ENCODE data around the gene BRWD1. TPM values are rescaled to one million over a fixed set of nuclear protein-coding genes. Genes with fewer than 3 reads are reported as not detected.

Gene BRWD1
- total and polyA plus RNA-seq, 2 of the 8 experiments (the other 6 are each of a cell fraction or from before 2014, with no cell fraction given), result 9.3 to 45.2 TPM

DNA sequence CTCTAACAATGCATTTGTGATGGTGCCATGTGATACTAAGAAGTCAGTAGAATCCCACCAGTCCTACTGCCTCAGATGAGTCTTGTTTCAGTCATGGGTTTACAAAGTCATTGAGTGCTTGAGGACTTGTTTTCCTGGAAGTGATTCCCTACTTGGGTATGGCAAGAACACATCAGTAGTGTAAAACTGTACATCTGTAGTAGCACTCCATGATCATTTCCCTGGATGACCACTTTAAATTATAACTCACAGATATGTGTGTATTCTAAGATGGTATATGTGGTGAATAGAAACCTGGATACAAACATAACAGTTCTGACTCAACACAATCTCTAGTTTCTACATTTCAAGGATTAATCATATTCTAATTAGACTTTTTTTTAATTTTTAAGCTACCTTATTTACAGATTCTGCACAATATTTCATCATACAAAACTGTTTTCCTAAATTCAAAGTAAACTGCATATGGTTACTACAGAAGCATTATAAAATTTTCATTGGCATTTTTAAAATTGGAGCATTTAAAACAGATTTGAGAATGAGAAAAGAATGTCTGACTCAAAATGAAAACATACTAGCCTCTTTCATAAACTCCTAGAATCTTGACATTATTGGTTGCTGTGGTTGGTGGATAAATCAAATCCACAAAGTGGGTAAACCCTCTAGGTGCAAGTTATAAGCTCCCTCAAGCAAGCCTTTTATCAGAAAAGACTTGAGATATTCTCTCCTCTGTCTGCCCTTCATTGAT lies 123.4 kb downstream of the BRWD1 start:
- POLR2A ChIA-PET (ENCODE audit: partially characterized antibody), result interaction anchor here (0.6 kb wide), 1 partner anchor 193 kb away, joined by 3 read pairs; no protein-coding TSS in a partner anchor
- no peak for FAIRE-seq

More for the DNA sequence above, 123.4 kb downstream of the BRWD1 start:
- Histone ChIP-seq H2BK12ac (ENCODE audit: low read depth, low read length) (no peak overlapping the region), H2BK15ac (ENCODE audit: low read length) (no peak overlapping the region), H3K4me1 (replicated peaks in 1 of 4; ENCODE audit: control insufficient read depth in 3 of 4, insufficient read depth in 4 of 4, low read length in 3 of 4) (no peaks in the 10 kb centered on the region; a peak in 1 of 7 replicates), H3K9me3 (ENCODE audit: insufficient read depth in 2 of 2, low read depth in 1 of 2, low read length in 1 of 2) (no peaks in the 10 kb centered on the region), H3K18ac (ENCODE audit: extremely low read depth, low read length) (no peak overlapping the region), H3K4me3 (ENCODE audit: extremely low read depth in 1 of 4, insufficient read depth in 2 of 4, low read depth in 3 of 4, low read length in 4 of 4) (no peak overlapping the region), H3K79me1 (ENCODE audit: low read depth, low read length) (no peaks in the 10 kb centered on the region), H2BK5ac (ENCODE audit: low read depth, low read length) (no peak overlapping the region), H3K9ac (replicated peaks in 1 of 4; ENCODE audit: extremely low read depth in 1 of 4, low read depth in 3 of 4, low read length in 3 of 4) (no peak overlapping the region), H3K23me2 (ENCODE audit: low read depth, low read length) (no peaks in the 10 kb centered on the region), H3K14ac (ENCODE audit: insufficient read length) (no peak overlapping the region), H4K5ac (ENCODE audit: insufficient read length, low read depth, low read length) (no peak overlapping the region), H3K27me3 (replicated peaks in 1 of 4; ENCODE audit: control insufficient read depth in 3 of 4, extremely low read depth in 1 of 4, insufficient read depth in 3 of 4, low read length in 3 of 4) (no peaks in the 10 kb centered on the region), H3K27ac (ENCODE audit: low read depth, low read length) (no peak overlapping the region), H3K4me2 (ENCODE audit: insufficient read depth in 1 of 2, low read depth in 2 of 2, low read length in 2 of 2) (no peak overlapping the region), H2AFZ (ENCODE audit: low read length) (no peak overlapping the region), H2BK20ac (ENCODE audit: low read length) (no peak overlapping the region), H4K20me1 (replicated peaks in 1 of 2; ENCODE audit: control insufficient read depth in 1 of 2, insufficient read depth in 2 of 2, low read length in 2 of 2) (peaks cover 2 to 3% of the 10 kb centered on the region in 2 experiments), H2BK120ac (replicated peaks; ENCODE audit: low read depth, low read length) (no peak overlapping the region), H3K36me3 (ENCODE audit: control insufficient read depth in 2 of 4, insufficient read depth in 4 of 4, low read length in 3 of 4) (peaks cover 0 to 10% (median 0%) of the 10 kb centered on the region in 4 experiments; a peak in 2 of 8 replicates), H3K23ac (ENCODE audit: insufficient read length) (no peak overlapping the region), H4K8ac (ENCODE audit: extremely low read depth, insufficient read depth, low read length) (no peak overlapping the region), H3K79me2 (ENCODE audit: control insufficient read depth in 1 of 2, insufficient read depth in 2 of 2, low read length in 2 of 2) (no peaks in the 10 kb centered on the region), H3K4ac (replicated peaks; ENCODE audit: insufficient read length, low read depth, low read length) (no peak overlapping the region), H4K91ac (replicated peaks; ENCODE audit: insufficient read length, low read length) (no peak overlapping the region), H2AK5ac (ENCODE audit: low read depth, low read length) (no peak overlapping the region), H3K56ac (replicated peaks; ENCODE audit: insufficient read length, low read depth, low read length) (no peak overlapping the region)
- CTCF ChIA-PET (ENCODE audit: partially characterized antibody), result interaction anchor here (0.8 to 1.2 kb wide), 2 partner anchors 9 to 28 kb away, joined by 3 to 5 read pairs; no protein-coding TSS in a partner anchor
- no peak for TF ChIP-seq CHD2 (IDR thresholded peaks at IDR 0.05; ENCODE audit: low read length)
- TF ChIP-seq GABPA (IDR thresholded peaks at IDR 0.05; ENCODE audit: borderline replicate concordance, insufficient read depth, low read length), result no peak
- TF ChIP-seq JUND (IDR thresholded peaks at IDR 0.05; ENCODE audit: low read length), result no peak
- TF ChIP-seq EP300 (IDR thresholded peaks at IDR 0.05; ENCODE audit: borderline replicate concordance in 1 of 2, low read depth in 2 of 2, low read length in 2 of 2), result no peak
- TF ChIP-seq BACH1 (IDR thresholded peaks at IDR 0.05; ENCODE audit: low read length), result no peak
- no peak for TF ChIP-seq KDM1A (IDR thresholded peaks at IDR 0.05; ENCODE audit: borderline replicate concordance, low read length)
- TF ChIP-seq CREB1 (IDR thresholded peaks at IDR 0.05), result no peak
- TF ChIP-seq PHF8 (conservative IDR thresholded peaks at IDR 0.05; ENCODE audit: low read depth, low read length), result no peak
- TF ChIP-seq SP2 (IDR thresholded peaks at IDR 0.05; ENCODE audit: low read length), result no peak
- TF ChIP-seq, protein P1, sequence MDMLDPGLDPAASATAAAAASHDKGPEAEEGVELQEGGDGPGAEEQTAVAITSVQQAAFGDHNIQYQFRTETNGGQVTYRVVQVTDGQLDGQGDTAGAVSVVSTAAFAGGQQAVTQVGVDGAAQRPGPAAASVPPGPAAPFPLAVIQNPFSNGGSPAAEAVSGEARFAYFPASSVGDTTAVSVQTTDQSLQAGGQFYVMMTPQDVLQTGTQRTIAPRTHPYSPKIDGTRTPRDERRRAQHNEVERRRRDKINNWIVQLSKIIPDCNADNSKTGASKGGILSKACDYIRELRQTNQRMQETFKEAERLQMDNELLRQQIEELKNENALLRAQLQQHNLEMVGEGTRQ (IDR thresholded peaks at IDR 0.05; ENCODE audit: low read length), result no peak
- TF ChIP-seq EZH2 (IDR thresholded peaks at IDR 0.05; ENCODE audit: low read depth, low read length, severe bottlenecking), result no peak
- no peak for DNase-seq (ENCODE audit: low read depth in 1 of 2, low spot score in 2 of 2)

Data from H1 (cell line).